ENCODE data around the gene ENKUR.

DNA sequence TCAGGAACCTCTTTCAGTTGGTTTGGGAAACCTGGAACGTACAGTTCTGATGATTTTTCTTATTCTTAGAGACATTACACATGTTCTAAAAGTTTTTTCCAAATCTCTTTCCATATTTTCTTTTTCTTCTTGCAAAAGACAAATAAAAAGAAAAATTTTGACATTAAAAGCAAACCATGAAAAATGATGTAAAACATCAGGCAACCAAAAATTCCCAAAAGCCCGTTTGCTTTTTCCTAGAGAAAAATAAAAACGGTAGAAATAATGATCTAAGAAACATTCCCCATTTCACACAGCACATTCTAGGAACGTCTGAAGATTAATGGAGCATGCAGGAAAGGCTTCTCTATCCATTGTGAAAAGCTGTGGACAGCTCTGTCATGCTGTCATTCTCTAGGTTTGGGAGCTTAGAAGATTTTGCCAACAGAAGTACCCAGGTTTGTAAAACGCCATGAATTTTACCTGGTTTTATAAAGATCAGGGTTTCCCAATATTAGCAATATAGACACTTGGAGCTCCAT is 52.4 kb downstream of the ENKUR start:
- TF ChIP-seq, protein P1, sequence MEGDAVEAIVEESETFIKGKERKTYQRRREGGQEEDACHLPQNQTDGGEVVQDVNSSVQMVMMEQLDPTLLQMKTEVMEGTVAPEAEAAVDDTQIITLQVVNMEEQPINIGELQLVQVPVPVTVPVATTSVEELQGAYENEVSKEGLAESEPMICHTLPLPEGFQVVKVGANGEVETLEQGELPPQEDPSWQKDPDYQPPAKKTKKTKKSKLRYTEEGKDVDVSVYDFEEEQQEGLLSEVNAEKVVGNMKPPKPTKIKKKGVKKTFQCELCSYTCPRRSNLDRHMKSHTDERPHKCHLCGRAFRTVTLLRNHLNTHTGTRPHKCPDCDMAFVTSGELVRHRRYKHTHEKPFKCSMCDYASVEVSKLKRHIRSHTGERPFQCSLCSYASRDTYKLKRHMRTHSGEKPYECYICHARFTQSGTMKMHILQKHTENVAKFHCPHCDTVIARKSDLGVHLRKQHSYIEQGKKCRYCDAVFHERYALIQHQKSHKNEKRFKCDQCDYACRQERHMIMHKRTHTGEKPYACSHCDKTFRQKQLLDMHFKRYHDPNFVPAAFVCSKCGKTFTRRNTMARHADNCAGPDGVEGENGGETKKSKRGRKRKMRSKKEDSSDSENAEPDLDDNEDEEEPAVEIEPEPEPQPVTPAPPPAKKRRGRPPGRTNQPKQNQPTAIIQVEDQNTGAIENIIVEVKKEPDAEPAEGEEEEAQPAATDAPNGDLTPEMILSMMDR (IDR thresholded peaks at IDR 0.05; ENCODE audit: poor library complexity) = no peak
- no peak for TF ChIP-seq EZH2 (IDR thresholded peaks at IDR 0.05; ENCODE audit: borderline replicate concordance)

Measured in hepatocyte (in vitro differentiated cells).